ENCODE data around the gene RAVER1. TPM values are rescaled to one million over a fixed set of nuclear protein-coding genes. Genes with fewer than 3 reads are reported as not detected.

The RAVER1 gene
- total RNA-seq, 1 experiment from 2014 or later, result 55.1 TPM

DNA sequence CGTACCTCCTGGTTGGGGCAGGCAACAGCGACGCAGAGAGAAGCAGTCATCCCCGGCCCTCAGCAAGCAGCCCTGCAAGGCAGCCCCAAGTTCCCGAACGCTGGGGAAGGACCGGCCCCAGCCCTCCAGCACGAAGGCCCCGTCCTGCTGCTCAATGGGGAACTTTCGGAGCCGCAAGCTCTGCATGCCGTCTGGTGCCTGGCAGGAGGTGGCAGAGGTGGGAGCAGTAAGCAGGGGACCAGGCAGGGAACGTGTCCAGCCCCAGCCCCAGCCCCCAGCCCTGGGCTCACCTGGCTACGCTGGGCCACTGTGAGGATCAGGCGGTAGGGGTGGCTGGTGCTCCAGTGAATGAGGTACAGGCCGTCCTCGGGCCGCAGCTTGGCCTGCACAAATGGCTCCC, 28.9 kb upstream of the RAVER1 start:
- no TSS peak for BruUV-seq (replicated peaks)
- Mint-ChIP-seq H3K4me1 (ENCODE audit: low read depth, unreplicated experiment) (peaks cover 6% of the 10 kb centered on the region), H3K9me3 (ENCODE audit: unreplicated experiment) (no peaks in the 10 kb centered on the region), H3K27ac (ENCODE audit: unreplicated experiment) (no peak overlapping the region), H3K4me3 (ENCODE audit: unreplicated experiment) (no peak overlapping the region), H3K36me3 (ENCODE audit: insufficient read depth, unreplicated experiment) (peaks cover 42% of the 10 kb centered on the region), H3K27me3 (ENCODE audit: insufficient read depth, unreplicated experiment) (no peaks in the 10 kb centered on the region)
- Histone ChIP-seq H3K36me3 (ENCODE audit: control insufficient read depth, insufficient read depth, low read length) (no peaks in the 10 kb centered on the region; the same call in none of the 2 replicates), H3K4me3 (ENCODE audit: low read depth, low read length) (no peak overlapping the region), H3K4me1 (no peaks in the 10 kb centered on the region), H3K27me3 (replicated peaks; ENCODE audit: control insufficient read depth, insufficient read depth, low read length) (no peaks in the 10 kb centered on the region), H3K9me3 (no peaks in the 10 kb centered on the region)
- intact Hi-C loops (cut with micrococcal nuclease; ENCODE audit: unreplicated experiment), result no loop called here
- TF ChIP-seq, protein P1, sequence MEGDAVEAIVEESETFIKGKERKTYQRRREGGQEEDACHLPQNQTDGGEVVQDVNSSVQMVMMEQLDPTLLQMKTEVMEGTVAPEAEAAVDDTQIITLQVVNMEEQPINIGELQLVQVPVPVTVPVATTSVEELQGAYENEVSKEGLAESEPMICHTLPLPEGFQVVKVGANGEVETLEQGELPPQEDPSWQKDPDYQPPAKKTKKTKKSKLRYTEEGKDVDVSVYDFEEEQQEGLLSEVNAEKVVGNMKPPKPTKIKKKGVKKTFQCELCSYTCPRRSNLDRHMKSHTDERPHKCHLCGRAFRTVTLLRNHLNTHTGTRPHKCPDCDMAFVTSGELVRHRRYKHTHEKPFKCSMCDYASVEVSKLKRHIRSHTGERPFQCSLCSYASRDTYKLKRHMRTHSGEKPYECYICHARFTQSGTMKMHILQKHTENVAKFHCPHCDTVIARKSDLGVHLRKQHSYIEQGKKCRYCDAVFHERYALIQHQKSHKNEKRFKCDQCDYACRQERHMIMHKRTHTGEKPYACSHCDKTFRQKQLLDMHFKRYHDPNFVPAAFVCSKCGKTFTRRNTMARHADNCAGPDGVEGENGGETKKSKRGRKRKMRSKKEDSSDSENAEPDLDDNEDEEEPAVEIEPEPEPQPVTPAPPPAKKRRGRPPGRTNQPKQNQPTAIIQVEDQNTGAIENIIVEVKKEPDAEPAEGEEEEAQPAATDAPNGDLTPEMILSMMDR (IDR thresholded peaks at IDR 0.05; ENCODE audit: insufficient read depth in 1 of 2, low read depth in 1 of 2, low read length in 1 of 2, severe bottlenecking in 1 of 2, unreplicated experiment in 1 of 2), result no peak
- CTCF ChIA-PET, result no interaction called here
- no peak for DNase-seq
- POLR2A ChIA-PET, result no interaction called here

DNA sequence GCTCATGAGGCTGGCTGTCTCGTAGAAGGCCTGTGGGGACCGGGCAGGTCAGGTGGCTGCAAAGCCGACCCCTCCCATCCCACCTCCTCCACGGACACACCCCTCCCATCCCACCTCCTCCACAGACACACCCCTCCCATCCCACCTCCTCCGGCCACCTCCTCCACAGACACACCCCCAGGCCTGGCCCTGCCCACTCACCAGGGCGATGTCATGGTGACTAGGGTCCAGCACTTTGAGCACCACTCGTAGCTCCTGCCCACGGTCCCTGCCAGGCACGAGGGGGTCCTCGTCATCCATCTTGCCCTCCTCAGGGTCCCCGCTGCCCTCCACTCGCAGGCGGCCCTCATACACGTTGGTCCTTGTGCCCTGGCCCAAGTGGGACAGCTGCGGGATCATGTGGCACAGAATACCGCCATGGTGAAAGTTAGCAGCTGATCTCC, 28.3 kb upstream of the RAVER1 start:
- H3K9me3 ChIP-seq, result no peaks in the 10 kb centered on the region
- intact Hi-C loops (cut with micrococcal nuclease; ENCODE audit: unreplicated experiment), result no loop called here
- Mint-ChIP-seq H3K27me3 (ENCODE audit: insufficient read depth, unreplicated experiment) (no peaks in the 10 kb centered on the region), H3K4me3 (ENCODE audit: unreplicated experiment) (no peak overlapping the region), H3K36me3 (ENCODE audit: insufficient read depth, unreplicated experiment) (peaks cover 44% of the 10 kb centered on the region), H3K4me1 (ENCODE audit: low read depth, unreplicated experiment) (peaks cover 6% of the 10 kb centered on the region), H3K9me3 (ENCODE audit: unreplicated experiment) (no peaks in the 10 kb centered on the region), H3K27ac (ENCODE audit: unreplicated experiment) (no peak overlapping the region)
- ChIA-PET POLR2A (no interaction called here), CTCF (no interaction called here)
- no peak for DNase-seq
- no peaks in the 10 kb centered on the region; the same call in none of the 2 replicates for H3K36me3 ChIP-seq (ENCODE audit: control insufficient read depth, insufficient read depth, low read length)
- H3K4me3 ChIP-seq (ENCODE audit: low read depth, low read length), result no peak overlapping the region
- TF ChIP-seq, protein P1 (IDR thresholded peaks at IDR 0.05; ENCODE audit: insufficient read depth in 1 of 2, low read depth in 1 of 2, low read length in 1 of 2, severe bottlenecking in 1 of 2, unreplicated experiment in 1 of 2), result no peak
- no peaks in the 10 kb centered on the region for H3K4me1 ChIP-seq
- BruUV-seq (replicated peaks), result no TSS peak
- H3K27me3 ChIP-seq (replicated peaks; ENCODE audit: control insufficient read depth, insufficient read depth, low read length), result no peaks in the 10 kb centered on the region

DNA sequence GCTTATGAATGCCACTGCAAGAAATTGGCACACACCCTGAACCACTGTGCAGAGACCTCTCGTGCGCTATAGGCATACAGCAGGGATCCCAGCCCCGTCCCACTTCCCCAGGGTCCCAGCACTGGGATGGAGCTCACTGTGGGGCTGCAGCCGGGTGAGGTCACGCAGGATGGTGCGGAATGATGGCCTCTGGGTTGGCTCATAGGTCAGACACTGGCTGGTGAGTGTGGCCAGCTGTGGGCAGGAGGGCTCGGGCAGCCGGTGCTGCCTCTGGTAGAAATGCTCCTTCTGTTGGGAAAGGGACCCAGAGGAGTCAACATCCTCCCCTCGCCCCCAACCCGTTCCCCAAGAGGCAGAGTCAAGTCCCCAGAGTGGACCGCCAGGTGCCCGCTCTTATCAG, 23.1 kb upstream of the RAVER1 start:
- POLR2A ChIA-PET, result no interaction called here

More for the DNA sequence above, 23.1 kb upstream of the RAVER1 start:
- Histone ChIP-seq H3K9me3 (no peaks in the 10 kb centered on the region), H3K36me3 (ENCODE audit: control insufficient read depth, insufficient read depth, low read length) (no peaks in the 10 kb centered on the region), H3K4me3 (ENCODE audit: low read depth, low read length) (no peak overlapping the region), H3K27me3 (replicated peaks; ENCODE audit: control insufficient read depth, insufficient read depth, low read length) (no peaks in the 10 kb centered on the region), H3K4me1 (no peaks in the 10 kb centered on the region)
- intact Hi-C loops (cut with micrococcal nuclease; ENCODE audit: unreplicated experiment), result no loop called here
- DNase-seq, result no peak
- CTCF ChIA-PET, result no interaction called here
- H3K27ac Mint-ChIP-seq (ENCODE audit: unreplicated experiment), result no peak overlapping the region
- TF ChIP-seq, protein P1 (IDR thresholded peaks at IDR 0.05; ENCODE audit: insufficient read depth in 1 of 2, low read depth in 1 of 2, low read length in 1 of 2, severe bottlenecking in 1 of 2, unreplicated experiment in 1 of 2), result no peak
- no TSS peak for BruUV-seq (replicated peaks)
- peaks cover 61% of the 10 kb centered on the region for H3K36me3 Mint-ChIP-seq (ENCODE audit: insufficient read depth, unreplicated experiment)
- H3K4me1 Mint-ChIP-seq (ENCODE audit: low read depth, unreplicated experiment), result peaks cover 6% of the 10 kb centered on the region
- no peak overlapping the region for H3K4me3 Mint-ChIP-seq (ENCODE audit: unreplicated experiment)
- H3K9me3 Mint-ChIP-seq (ENCODE audit: unreplicated experiment), result no peaks in the 10 kb centered on the region
- no peaks in the 10 kb centered on the region for H3K27me3 Mint-ChIP-seq (ENCODE audit: insufficient read depth, unreplicated experiment)

All from Caco-2 (cell line).